22Rv1 (cell line): Measurements from ENCODE around the gene HOOK2.

Source experiments
- ZFX ChIP-seq: fragments of 450-650 bp; IDR thresholded peaks from 2 replicates; pipeline ENCODE4 v1.6.1; 2017; ENCODE audit warnings: antibody characterized with exemption, borderline replicate concordance
- TF ChIP-seq, protein P1 (sequence below): fragments of 450-650 bp; IDR thresholded peaks from 2 replicates; pipeline ENCODE4 v1.5.1; 2017; ENCODE audit warnings: mild to moderate bottlenecking

DNA sequence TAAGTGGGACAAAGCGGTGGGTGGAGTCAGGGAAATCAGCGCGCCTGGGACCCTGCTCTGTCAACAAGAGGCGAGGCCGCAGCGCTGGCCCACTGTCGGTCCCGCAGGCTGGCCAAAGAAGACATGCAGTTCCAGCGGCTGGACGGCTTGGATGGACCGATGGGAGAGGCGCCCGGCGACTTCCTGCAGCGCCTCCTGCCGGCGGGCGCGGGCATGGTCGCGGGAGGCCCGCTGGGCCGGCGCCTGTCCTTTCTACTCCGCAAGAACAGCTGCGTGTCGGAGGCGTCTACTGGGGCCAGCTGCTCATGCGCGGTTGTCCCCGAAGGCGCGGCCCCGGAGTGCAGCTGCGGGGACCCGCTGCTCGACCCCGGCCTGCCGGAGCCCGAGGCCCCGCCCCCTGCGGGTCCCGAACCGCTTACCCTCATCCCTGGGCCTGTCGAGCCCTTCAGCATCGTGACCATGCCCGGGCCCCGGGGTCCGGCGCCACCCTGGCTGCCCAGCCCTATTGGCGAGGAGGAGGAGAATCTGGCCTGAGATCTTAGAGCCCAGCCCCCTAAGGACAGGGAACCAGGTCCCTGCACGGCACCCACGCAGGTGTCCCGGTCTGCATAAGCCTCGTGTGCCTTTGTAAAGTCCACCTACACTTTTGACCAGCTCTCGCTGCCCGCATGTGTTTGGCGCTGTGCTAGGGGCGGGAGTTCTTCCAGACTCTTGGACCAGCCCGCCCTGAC is 17.6 kb downstream of the HOOK2 start:
- TF ChIP-seq, protein P1, sequence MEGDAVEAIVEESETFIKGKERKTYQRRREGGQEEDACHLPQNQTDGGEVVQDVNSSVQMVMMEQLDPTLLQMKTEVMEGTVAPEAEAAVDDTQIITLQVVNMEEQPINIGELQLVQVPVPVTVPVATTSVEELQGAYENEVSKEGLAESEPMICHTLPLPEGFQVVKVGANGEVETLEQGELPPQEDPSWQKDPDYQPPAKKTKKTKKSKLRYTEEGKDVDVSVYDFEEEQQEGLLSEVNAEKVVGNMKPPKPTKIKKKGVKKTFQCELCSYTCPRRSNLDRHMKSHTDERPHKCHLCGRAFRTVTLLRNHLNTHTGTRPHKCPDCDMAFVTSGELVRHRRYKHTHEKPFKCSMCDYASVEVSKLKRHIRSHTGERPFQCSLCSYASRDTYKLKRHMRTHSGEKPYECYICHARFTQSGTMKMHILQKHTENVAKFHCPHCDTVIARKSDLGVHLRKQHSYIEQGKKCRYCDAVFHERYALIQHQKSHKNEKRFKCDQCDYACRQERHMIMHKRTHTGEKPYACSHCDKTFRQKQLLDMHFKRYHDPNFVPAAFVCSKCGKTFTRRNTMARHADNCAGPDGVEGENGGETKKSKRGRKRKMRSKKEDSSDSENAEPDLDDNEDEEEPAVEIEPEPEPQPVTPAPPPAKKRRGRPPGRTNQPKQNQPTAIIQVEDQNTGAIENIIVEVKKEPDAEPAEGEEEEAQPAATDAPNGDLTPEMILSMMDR = peak; percentile 98
- TF ChIP-seq ZFX = no peak
